PFSK-1 (cell line): ENCODE measurements around the gene NAP1L4.
A peak's percentile ranks its signal among the peaks of the same experiment; 100 is the strongest.

Source experiments
- FOXP2 ChIP-seq: optimal IDR thresholded peaks from 2 replicates; pipeline ENCODE3; 2011; ENCODE audit warnings: borderline replicate concordance, control low read depth, inconsistent platforms; ENCODE audit not compliant: insufficient read depth; ENCODE audit errors: extremely low read length, extremely low read depth
- POLR2AphosphoS5 ChIP-seq: IDR thresholded peaks from 2 replicates; pipeline ENCODE4 v1.6.1; 2012; ENCODE audit warnings: low read depth, mild to moderate bottlenecking, control low read depth, low read length, moderate library complexity
- SIN3A ChIP-seq: IDR thresholded peaks from 2 replicates; pipeline ENCODE4 v1.6.1; 2012; ENCODE audit warnings: mild to moderate bottlenecking, low read length, moderate library complexity, borderline replicate concordance; ENCODE audit not compliant: insufficient read depth
- TAF1 ChIP-seq: IDR thresholded peaks from 2 replicates; pipeline ENCODE4 v1.6.1; 2012; ENCODE audit warnings: low read length, control low read depth, borderline replicate concordance; ENCODE audit not compliant: insufficient read depth
- TF ChIP-seq, protein P1 (sequence below), 2 experiments: IDR thresholded peaks; 2 replicates each; pipeline versions ENCODE4 v1.6.1 to v1.8.0; 2011 to 2012; ENCODE audit warnings: low read depth in 2 of 2, low read length in 2 of 2, control low read depth in 1 of 2, inconsistent platforms in 1 of 2, mild to moderate bottlenecking in 1 of 2, moderate library complexity in 1 of 2; ENCODE audit not compliant: insufficient read depth in 1 of 2

Gene NAP1L4

DNA sequence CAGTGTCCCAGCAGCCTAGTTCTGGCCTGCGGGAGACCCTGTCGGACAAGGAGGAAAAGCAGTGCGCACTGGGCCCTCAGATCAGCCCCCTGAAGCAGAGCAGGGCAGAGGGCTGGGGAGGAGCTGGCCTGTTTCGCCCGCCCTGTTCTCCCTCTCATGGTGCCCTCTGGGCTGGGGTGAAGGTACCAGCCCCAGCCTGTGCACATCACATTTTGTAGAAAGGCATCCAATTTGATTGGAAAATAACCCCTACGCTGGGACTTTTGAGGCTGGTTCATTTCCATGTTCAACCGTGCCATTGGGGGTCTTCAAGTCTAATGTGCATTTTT is 832 bp upstream of the NAP1L4 start:
- TF ChIP-seq POLR2AphosphoS5 (no peak), FOXP2 (peak; percentile 36)

DNA sequence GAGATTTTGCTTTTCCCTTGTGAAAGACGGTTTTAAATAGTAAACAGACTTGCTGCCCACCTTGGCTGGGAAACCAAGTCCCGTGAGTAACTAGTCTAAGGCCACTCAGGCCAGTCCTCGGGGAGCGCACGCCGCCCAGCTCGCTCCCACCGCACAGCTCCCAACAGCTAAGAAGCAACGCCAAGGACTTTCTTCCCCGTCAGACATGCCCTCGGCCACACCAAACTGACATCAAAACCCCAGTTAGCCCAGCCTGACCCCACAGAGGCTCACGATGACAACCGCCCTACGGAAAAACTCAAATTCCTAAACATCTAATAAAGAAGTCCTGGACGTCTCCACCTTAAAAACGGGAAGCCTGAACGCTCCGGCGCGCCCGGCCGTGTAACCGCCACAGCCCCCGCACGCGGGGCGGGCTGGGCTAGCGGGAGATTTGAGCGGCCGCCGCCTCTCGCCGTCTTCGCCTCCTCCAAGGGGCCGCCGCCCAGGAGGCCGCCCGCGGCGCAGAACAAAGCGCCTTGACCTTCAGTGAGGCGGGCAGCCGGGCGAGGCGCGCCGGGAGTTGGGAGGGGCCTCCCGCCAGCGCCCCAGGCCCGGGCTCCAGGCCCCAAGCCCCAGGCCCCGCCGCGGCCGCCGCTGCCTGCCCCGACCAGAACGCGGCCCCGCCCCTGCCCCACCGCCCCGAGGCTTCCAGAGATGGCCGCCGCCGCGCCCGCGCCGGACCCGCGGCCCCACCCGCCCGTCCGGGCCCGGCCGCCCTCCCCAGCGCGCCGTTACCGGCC is 486 bp downstream of the NAP1L4 start:
- TF ChIP-seq POLR2AphosphoS5, result 0 out of 2 replicates have a peak, but pooled peaks have one; percentile 7
- TF ChIP-seq SIN3A, result 0 out of 2 replicates have a peak, but pooled peaks have one; percentile 28
- no peak for TF ChIP-seq TAF1
- TF ChIP-seq, protein P1, sequence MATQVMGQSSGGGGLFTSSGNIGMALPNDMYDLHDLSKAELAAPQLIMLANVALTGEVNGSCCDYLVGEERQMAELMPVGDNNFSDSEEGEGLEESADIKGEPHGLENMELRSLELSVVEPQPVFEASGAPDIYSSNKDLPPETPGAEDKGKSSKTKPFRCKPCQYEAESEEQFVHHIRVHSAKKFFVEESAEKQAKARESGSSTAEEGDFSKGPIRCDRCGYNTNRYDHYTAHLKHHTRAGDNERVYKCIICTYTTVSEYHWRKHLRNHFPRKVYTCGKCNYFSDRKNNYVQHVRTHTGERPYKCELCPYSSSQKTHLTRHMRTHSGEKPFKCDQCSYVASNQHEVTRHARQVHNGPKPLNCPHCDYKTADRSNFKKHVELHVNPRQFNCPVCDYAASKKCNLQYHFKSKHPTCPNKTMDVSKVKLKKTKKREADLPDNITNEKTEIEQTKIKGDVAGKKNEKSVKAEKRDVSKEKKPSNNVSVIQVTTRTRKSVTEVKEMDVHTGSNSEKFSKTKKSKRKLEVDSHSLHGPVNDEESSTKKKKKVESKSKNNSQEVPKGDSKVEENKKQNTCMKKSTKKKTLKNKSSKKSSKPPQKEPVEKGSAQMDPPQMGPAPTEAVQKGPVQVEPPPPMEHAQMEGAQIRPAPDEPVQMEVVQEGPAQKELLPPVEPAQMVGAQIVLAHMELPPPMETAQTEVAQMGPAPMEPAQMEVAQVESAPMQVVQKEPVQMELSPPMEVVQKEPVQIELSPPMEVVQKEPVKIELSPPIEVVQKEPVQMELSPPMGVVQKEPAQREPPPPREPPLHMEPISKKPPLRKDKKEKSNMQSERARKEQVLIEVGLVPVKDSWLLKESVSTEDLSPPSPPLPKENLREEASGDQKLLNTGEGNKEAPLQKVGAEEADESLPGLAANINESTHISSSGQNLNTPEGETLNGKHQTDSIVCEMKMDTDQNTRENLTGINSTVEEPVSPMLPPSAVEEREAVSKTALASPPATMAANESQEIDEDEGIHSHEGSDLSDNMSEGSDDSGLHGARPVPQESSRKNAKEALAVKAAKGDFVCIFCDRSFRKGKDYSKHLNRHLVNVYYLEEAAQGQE (IDR thresholded peaks at IDR 0.05; ENCODE audit: insufficient read depth in 1 of 2, low read depth in 2 of 2, low read length in 2 of 2), result no peak
- no peak for TF ChIP-seq FOXP2

DNA sequence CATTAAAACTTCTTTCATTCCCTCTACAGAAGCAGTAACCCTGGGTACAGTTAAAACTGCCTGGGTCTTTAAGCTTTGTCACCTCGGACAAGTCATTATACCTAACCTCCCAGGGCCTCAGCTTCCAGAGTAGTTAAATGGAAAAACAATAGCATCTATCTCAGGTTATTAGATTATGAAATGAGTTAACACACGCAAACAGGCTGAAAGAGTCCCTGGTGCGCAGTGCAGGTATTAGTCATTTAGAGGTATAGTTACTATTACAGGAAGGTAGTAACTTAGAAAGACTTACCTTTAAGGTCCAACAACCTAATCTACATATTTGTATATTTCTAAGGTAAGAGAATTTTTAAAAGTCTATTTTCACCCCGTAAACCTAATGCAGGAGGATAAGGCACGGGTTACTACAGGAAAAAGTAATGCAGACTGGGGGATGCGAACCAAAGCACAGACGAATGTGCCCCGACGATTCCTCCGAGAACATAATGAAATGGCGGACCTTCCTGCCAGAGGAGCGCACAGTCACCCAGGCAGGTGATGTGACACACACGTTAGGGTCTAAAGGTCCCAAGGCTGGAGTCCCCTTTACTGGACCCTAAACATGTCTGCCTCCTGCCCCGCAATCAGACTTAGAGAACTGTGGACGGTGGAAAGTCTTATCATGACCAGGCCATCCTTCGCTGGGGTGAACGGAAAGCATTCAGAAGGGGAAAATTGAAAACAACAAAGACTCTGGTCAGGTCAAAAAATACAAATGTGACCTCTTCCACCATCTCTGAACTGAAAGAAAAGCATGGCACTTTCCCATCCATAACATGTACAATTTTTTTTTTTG is 1.3 kb downstream of the NAP1L4 start:
- TF ChIP-seq, protein P1 (IDR thresholded peaks at IDR 0.05; ENCODE audit: insufficient read depth in 1 of 2, low read depth in 2 of 2, low read length in 2 of 2), result no peak
- TF ChIP-seq POLR2AphosphoS5, result 0 out of 2 replicates have a peak, but pooled peaks have one; percentile 2
- TF ChIP-seq FOXP2, result no peak

- TF ChIP-seq TAF1 (no peak), SIN3A (no peak), FOXP2 (no peak), POLR2AphosphoS5 (no peak)
- TF ChIP-seq, protein P1 (IDR thresholded peaks at IDR 0.05; ENCODE audit: insufficient read depth in 1 of 2, low read depth in 2 of 2, low read length in 2 of 2), result no peak
Measured at GRCh38 chr11:2989551-2989950, 2.6 kb downstream of the NAP1L4 start.

DNA sequence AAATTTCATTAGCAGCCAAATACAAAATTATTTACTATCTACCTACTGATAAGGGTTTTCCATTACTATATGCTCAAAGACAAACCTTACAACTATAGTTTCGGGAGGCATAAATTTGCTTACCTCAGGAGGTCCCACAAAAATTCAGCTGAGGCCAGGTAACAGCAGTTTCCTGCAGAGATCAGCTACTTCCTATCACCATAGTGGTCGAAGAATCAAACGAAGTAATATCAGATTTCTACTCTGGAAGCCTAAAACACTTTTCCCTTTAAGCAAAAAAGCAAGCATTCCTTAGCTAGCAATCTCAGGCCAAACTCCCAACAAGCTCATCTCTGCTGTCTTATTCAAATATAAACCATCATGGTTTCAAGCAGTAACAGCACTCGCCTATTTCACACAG is 3.1 kb downstream of the NAP1L4 start:
- TF ChIP-seq POLR2AphosphoS5 (no peak), TAF1 (no peak), FOXP2 (no peak), SIN3A (no peak)
- TF ChIP-seq, protein P1 (IDR thresholded peaks at IDR 0.05; ENCODE audit: insufficient read depth in 1 of 2, low read depth in 2 of 2, low read length in 2 of 2), result no peak
